Adrenal gland (tissue), 12 donors: ENCODE results near the gene CDK11A. TPM values are rescaled to one million over a fixed set of nuclear protein-coding genes. Genes with fewer than 3 reads are reported as not detected.
"Not testable (repeated sequence)": the region's sequence is repeated elsewhere in the genome, so short reads cannot be mapped to it uniquely, and the experiment has no call there.

Experiments used
- DNase-seq, 7 donors: peaks; one replicate each; pipeline ENCODE4 v3.0.0-alpha.2; 2019 to 2020
- H3K27ac ChIP-seq, 5 donors: fragments of 200-600 bp; sonication (generic) in 4 of 5; 1 replicate in 3 of 5; 2 replicates in 2 of 5; pipeline versions ENCODE4 v1.5.1 to v1.8.0; 2016 to 2020; ENCODE audit warnings: mild to moderate bottlenecking in 1 of 5
- H3K27me3 ChIP-seq: fragments of 200-600 bp; 2 replicates; pipeline ENCODE4 v1.8.0; 2021
- H3K36me3 ChIP-seq, 2 donors: fragments of 200-600 bp; replicated peaks in 1 of 2; 1 replicate in 1 of 2; 2 replicates in 1 of 2; pipeline versions ENCODE4 v1.5.1 to v1.8.0; 2018 to 2022
- H3K4me1 ChIP-seq, 2 donors: fragments of 200-600 bp; replicated peaks in 1 of 2; 1 replicate in 1 of 2; 2 replicates in 1 of 2; pipeline versions ENCODE4 v1.5.1 to v1.8.0; 2018 to 2021
- H3K4me3 ChIP-seq, 4 donors: fragments of 200-600 bp; sonication (generic) in 3 of 4; one replicate each; pipeline ENCODE4 v1.5.1; 2016 to 2018
- H3K9me3 ChIP-seq, 3 donors: fragments of 200-600 bp; sonication (generic) in 1 of 3; replicated peaks in 1 of 3; 1 replicate in 2 of 3; 2 replicates in 1 of 3; pipeline versions ENCODE4 v1.5.1 to v1.8.0; 2016 to 2021
- POLR2A ChIP-seq, 2 donors: fragments of 450-650 bp; IDR thresholded peaks; one replicate each; pipeline ENCODE4 v1.6.1; 2017; ENCODE audit warnings: antibody characterized with exemption in 2 of 2, mild to moderate bottlenecking in 2 of 2, moderate library complexity in 1 of 2
- WGBS, 4 donors: extraction: QIAGEN DNeasy Blood & Tissue Kit in 2 of 4; methylation state at CpG; one replicate each; pipeline versions ENCODE4 v1.1.5 to v1.1.7; 2013 to 2017; 5-methylcytosine and 5-hydroxymethylcytosine counted together
- intact Hi-C, 2 donors: fragments of 100-400 bp; cut with DNase I; formaldehyde crosslinking; loops; one replicate each; pipeline versions ENCODE4 v1.14.1 to v1.15.0; 2022 to 2023
- polyA plus RNA-seq, 3 donors: library from polyadenylated mRNA; stranded (reverse); fragments of 200-250 nt in 2 of 3; fragments of 350-450 nt in 1 of 3; fragmentation: Illumina TruSeq in 1 of 3; extraction: RNeasy Lipid Tissue Mini Kit (QIAGEN cat#74804) in 1 of 3; gene quantifications; one replicate each; pipeline ENCODE4 v1.2.3, GENCODE V29; 2013 to 2014
- total RNA-seq, 9 donors: library from RNA; depleted of rRNA in 4 of 9; stranded (reverse); fragments of >200 nt in 4 of 9; fragments of 120-200 nt in 1 of 9; fragmentation: NEBNext Ultra II Directional in 1 of 9; extraction: Animal tissue kit (Norgen Biotek cat#: 25700) in 1 of 9; gene quantifications; one replicate each; pipeline versions ENCODE4 v1.1.0 to v1.2.4, GENCODE V29; 2013 to 2023
- TF ChIP-seq, protein P1 (sequence below), 6 experiments: fragments of 450-650 bp in 4 of 6; fragments of 200-600 bp in 2 of 6; sonication (generic) in 1 of 6; IDR thresholded peaks; 1 replicate in 5 of 6; 2 replicates in 1 of 6; pipeline versions ENCODE4 v1.5.1 to v1.8.0; 2016 to 2021; ENCODE audit warnings: antibody characterized with exemption in 6 of 6, mild to moderate bottlenecking in 2 of 6, moderate library complexity in 1 of 6
- donor health status: healthy with polysubstance abuse.
- donor health status: Bipolar disorder and iron deficiency.
- donor health status: DM: yes; HTN: yes; CAD: no.
- donor health status: DM: no; HTN: no; CAD: no.
- donor health status: DM: no; HTN: no; CAD: no.
- donor health status: DM: yes; HTN: yes; CAD: no.

CDK11A gene
- total and polyA plus RNA-seq, 12 donors: 2.1 to 302 (median 25.7) TPM

DNA sequence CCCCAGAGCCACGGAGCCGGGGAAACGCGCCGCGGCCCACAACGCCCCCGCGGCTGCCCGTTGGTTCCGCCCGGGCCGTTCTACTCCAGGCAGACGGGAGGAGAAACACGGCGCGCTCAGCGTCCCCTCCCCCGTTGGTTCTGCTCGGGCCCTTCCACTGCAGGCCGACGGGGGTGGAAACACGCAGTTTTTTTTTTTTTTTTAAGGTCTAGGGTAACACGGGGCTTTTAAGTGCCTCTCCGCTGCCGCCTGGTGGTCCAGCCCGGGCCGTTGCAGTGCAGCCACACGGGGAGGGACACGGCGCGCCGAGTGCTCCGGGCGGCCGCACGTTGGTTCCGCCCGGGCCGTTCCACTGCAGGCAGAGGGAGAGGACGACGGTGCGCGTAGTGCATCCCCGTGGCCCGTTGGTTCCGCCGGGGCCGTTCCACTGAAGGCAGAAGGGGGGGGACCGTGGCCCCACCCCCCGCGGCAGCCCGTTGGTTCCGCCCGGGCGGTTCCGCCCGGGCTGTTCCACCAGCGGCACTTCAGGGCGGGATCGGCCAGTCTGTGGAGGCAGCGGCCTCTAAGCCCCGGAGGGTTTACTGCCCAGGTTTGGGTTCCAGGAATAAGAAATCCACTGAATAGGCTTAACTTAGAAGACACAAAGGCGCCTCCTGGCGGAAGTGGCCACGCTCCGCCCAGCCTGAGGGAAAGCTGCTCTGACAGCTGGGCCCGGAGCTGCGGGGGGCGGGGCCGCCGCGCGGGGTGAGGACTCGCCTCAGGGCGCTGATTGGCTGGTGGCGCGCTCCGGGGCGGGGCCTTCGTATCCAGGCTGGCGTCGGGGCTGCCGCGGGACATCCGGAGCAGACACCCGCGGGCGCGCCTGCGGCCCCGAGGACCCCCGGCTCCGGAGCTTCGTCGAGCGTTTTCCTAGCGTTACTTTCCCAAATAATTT is 31.2 kb downstream of the CDK11A start, which contains the start of gene SLC35E2B:
TSS of gene SLC35E2B (minus strand) at position 82 of the 934 bp plus-strand sequence. CDS start 16,096 bp downstream, outside the sequence.
- DNase-seq: peak; percentile 91 to 98 (median 96)
- H3K9me3 ChIP-seq, H3K4me1 ChIP-seq, H3K36me3 ChIP-seq, intact Hi-C loops, H3K27me3 ChIP-seq: not testable (repeated sequence)
- TF ChIP-seq POLR2A (IDR thresholded peaks at IDR 0.05): peak in 1 of 2 donors; percentile 23
- TF ChIP-seq, protein P1, sequence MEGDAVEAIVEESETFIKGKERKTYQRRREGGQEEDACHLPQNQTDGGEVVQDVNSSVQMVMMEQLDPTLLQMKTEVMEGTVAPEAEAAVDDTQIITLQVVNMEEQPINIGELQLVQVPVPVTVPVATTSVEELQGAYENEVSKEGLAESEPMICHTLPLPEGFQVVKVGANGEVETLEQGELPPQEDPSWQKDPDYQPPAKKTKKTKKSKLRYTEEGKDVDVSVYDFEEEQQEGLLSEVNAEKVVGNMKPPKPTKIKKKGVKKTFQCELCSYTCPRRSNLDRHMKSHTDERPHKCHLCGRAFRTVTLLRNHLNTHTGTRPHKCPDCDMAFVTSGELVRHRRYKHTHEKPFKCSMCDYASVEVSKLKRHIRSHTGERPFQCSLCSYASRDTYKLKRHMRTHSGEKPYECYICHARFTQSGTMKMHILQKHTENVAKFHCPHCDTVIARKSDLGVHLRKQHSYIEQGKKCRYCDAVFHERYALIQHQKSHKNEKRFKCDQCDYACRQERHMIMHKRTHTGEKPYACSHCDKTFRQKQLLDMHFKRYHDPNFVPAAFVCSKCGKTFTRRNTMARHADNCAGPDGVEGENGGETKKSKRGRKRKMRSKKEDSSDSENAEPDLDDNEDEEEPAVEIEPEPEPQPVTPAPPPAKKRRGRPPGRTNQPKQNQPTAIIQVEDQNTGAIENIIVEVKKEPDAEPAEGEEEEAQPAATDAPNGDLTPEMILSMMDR (IDR thresholded peaks at IDR 0.05): peak in 2 of 6 experiments; percentile 30 to 45
- peak within 1 kb of the TSS; percentile 55 to 87 (median 68) for H3K4me3 ChIP-seq
- 0% methylated on average over 9 to 35 of the region's 98 CpGs; no CpG with 5 or more reads in 1 of the 4 donors for WGBS, 4 donors
- H3K27ac ChIP-seq: peak within 1 kb of the TSS; percentile 64 to 98 (median 92)

DNA sequence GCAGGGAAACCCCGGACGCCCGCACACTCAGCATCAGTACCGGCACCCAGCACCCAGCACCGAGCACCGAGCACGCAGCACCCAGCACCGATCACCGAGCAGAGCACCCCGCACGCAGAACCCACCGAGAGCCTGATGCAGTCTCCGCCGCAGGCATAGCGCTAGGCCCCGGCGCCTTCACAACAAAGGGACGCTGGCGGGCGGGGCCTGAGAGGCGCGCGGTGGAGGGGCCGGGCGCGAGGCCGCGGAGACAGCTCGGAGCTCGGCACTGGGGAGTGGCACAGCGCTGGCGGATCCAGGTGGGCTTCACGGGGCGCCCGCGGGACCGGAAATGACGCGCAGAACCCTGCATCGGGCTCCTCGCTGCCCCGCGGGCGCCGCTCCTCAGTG is 31.8 kb downstream of the CDK11A start:
- H3K27me3 ChIP-seq, H3K36me3 ChIP-seq, H3K9me3 ChIP-seq, intact Hi-C loops, H3K4me1 ChIP-seq: not testable (repeated sequence)
- TF ChIP-seq POLR2A (IDR thresholded peaks at IDR 0.05): peak in 1 of 2 donors; percentile 21
- WGBS, 4 donors: 0 to 1% (median 1%) methylated on average over 20 to 32 of the region's 45 CpGs; no CpG with 5 or more reads in 1 of the 4 donors
- Histone ChIP-seq H3K27ac (peak overlapping the region; percentile 64 to 98 (median 92)), H3K4me3 (peak overlapping the region; percentile 55 to 87 (median 68))
- peak; percentile 54 to 89 (median 72) for DNase-seq

DNA sequence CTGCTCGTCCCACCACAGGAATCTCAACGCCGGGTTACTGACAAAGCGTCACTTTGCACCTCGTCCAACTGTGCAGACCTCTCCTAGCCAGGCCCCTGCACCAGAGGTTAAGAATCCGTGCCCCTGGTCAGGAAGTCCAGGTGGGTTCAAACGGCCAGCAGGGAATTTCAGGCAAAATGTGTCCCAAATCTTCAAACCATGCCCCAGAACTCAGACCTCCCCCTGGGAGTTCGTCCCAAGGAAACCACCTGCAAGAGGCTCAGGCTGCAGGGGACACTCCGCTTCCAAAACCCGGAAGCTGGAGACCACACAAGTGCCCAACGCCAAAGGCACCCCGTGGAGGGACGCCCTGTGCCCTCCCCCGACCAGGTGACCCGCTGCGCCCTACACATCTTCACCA is 32.7 kb downstream of the CDK11A start:
- H3K36me3 ChIP-seq, H3K9me3 ChIP-seq, H3K27me3 ChIP-seq, intact Hi-C loops, H3K27ac ChIP-seq, H3K4me1 ChIP-seq: not testable (repeated sequence)
- peak in 1 of 7 donors; percentile 17 for DNase-seq
- peak overlapping the region in 1 of 4 donors; percentile 32 for H3K4me3 ChIP-seq
- 4 to 5% methylated on average over 2 of the region's 16 CpGs; no CpG with 5 or more reads in 2 of the 4 donors for WGBS, 4 donors

DNA sequence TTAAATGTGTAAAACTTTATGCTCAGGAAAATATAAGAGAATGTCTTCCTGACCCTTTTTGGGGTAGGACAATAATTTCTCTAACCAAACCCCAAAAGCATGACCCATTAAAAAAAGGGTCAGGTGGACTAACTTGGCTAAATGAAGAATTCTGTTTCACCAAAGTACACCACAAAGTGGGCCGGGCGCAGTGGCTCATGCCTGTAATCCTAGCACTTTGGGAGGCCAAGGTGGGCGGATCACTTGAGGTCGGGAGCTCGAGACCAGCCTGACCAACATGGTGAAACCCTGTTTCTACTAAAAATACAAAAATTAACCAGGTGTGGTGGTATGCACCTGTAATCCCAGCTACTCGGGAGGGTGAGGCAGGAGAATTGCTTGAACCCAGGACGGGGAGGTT is 34.6 kb downstream of the CDK11A start:
- WGBS, 4 donors: 90 to 97% (median 93%) methylated on average over 4 to 7 of the region's 7 CpGs
- H3K27me3 ChIP-seq, H3K36me3 ChIP-seq, intact Hi-C loops, H3K4me3 ChIP-seq, H3K9me3 ChIP-seq, H3K27ac ChIP-seq: not testable (repeated sequence)
- peak in 2 of 7 donors; percentile 1 to 21 for DNase-seq
- peaks cover 12 to 14% of the 10 kb centered on the region in 2 donors for H3K4me1 ChIP-seq

DNA sequence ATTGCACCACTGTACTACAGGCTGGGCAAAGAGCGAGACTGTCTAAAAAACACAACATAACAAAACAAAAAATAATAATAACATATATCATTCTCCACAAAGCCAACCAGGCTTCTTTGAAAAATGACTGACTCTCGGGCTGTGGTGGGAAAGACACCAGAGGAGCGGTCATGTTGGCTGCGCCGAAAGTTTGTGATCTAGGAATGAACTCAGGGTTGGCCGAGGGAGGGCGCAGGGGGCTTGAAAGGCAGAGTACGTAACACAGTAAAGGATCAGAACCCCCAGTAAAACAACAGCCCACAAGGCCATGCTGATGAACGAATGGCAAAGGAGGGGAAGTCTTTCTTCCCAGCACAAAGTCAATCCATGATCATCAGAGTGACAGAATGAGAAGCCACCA is 36.3 kb downstream of the CDK11A start:
- intact Hi-C loops: no loop called here
- no peaks in the 10 kb centered on the region for H3K36me3 ChIP-seq
- H3K4me1 ChIP-seq: peaks cover 12 to 14% of the 10 kb centered on the region in 2 donors
- WGBS, 4 donors: 88 to 96% (median 93%) methylated on average over 9 of the region's 9 CpGs
- H3K9me3 ChIP-seq: no peaks in the 10 kb centered on the region
- TF ChIP-seq, protein P1 (IDR thresholded peaks at IDR 0.05): no peak
- TF ChIP-seq POLR2A (IDR thresholded peaks at IDR 0.05): no peak
- H3K27me3 ChIP-seq: no peaks in the 10 kb centered on the region
- H3K4me3 ChIP-seq: no peak overlapping the region
- DNase-seq: peak in 1 of 7 donors; percentile 26
- no peak overlapping the region for H3K27ac ChIP-seq
